Esophagus mucosa (tissue), 1 donor: ENCODE measurements around the gene RECQL. TPM values are rescaled to one million over a fixed set of nuclear protein-coding genes. Genes with fewer than 3 reads are reported as not detected.

Experiments
- ATAC-seq: fragments of 200-7000 bp; cut with Tn5 transposase; one replicate; pipeline ENCODE4 v1.9.1; 2020
- total RNA-seq: library from RNA; stranded (reverse); gene quantifications from one replicate; pipeline ENCODE4 v1.2.4, GENCODE V29; 2023
- donor health status: DM: yes; HTN: yes; CAD: no.

The RECQL gene
- 16.7 TPM for total RNA-seq

- ATAC-seq: peak; percentile 100
Measured at GRCh38 chr12:21501258-21502163, at the start of gene RECQL, which contains the start of gene GOLT1B. Gene RECQL, minus strand, starts transcription at chr12:21501635. Its CDS starts 2,065 bp downstream, at chr12:21499570. Gene GOLT1B, plus strand, starts transcription at chr12:21501789. Its CDS starts 135 bp downstream, at chr12:21501924.

GRCh38 chr12:21547437-21547836 lies 46.0 kb upstream of the RECQL start:
- no peak for ATAC-seq

- ATAC-seq: no peak
Measured at GRCh38 chr12:21546716-21547115, 45.3 kb upstream of the RECQL start.

GRCh38 chr12:21545557-21545956 lies 44.1 kb upstream of the RECQL start:
- no peak for ATAC-seq

GRCh38 chr12:21543151-21543550 lies 41.7 kb upstream of the RECQL start:
- no peak for ATAC-seq

GRCh38 chr12:21542403-21542802 lies 41.0 kb upstream of the RECQL start:
- ATAC-seq: no peak

GRCh38 chr12:21541773-21542172 lies 40.3 kb upstream of the RECQL start:
- no peak for ATAC-seq

- no peak for ATAC-seq
Measured at GRCh38 chr12:21539797-21540196, 38.4 kb upstream of the RECQL start.

- no peak for ATAC-seq
Measured at GRCh38 chr12:21538061-21538653, 36.7 kb upstream of the RECQL start.

GRCh38 chr12:21529456-21529855 lies 28.0 kb upstream of the RECQL start:
- no peak for ATAC-seq

- no peak for ATAC-seq
Measured at GRCh38 chr12:21528953-21529352, 27.5 kb upstream of the RECQL start.

- ATAC-seq: peak; percentile 77
Measured at GRCh38 chr12:21527451-21528180, 26.2 kb upstream of the RECQL start.

- no peak for ATAC-seq
Measured at GRCh38 chr12:21526721-21527345, 25.4 kb upstream of the RECQL start.

GRCh38 chr12:21526053-21526452 lies 24.6 kb upstream of the RECQL start, which contains the start of gene SPX:
Gene SPX, plus strand, starts transcription at chr12:21526296. Its CDS starts 177 bp downstream, at chr12:21526473.
- peak; percentile 56 for ATAC-seq

GRCh38 chr12:21523148-21523547 lies 21.7 kb upstream of the RECQL start:
- ATAC-seq: no peak

- ATAC-seq: no peak
Measured at GRCh38 chr12:21521541-21521940, 20.1 kb upstream of the RECQL start.

GRCh38 chr12:21518451-21518850 lies 17.0 kb upstream of the RECQL start:
- no peak for ATAC-seq

- no peak for ATAC-seq
Measured at GRCh38 chr12:21516281-21516680, 14.8 kb upstream of the RECQL start.

- peak; percentile 22 for ATAC-seq
Measured at GRCh38 chr12:21509768-21510167, 8.3 kb upstream of the RECQL start.

GRCh38 chr12:21507849-21508248 lies 6.4 kb upstream of the RECQL start:
- ATAC-seq: no peak

GRCh38 chr12:21505888-21506287 lies 4.5 kb upstream of the RECQL start:
- no peak for ATAC-seq

GRCh38 chr12:21502872-21503271 lies 1.4 kb upstream of the RECQL start:
- ATAC-seq: no peak

- ATAC-seq: peak; percentile 28
Measured at GRCh38 chr12:21502164-21502496, 695 bp upstream of the RECQL start.
